ENCODE data around the gene AGPAT2.
A peak's percentile ranks its signal among the peaks of the same experiment; 100 is the strongest.

Gene AGPAT2

GRCh38 chr9:136686794-136687711 is at the start of gene AGPAT2:
Gene AGPAT2, minus strand, starts transcription at chr9:136687457. Its CDS starts 100 bp downstream, at chr9:136687357.
- peak within 1 kb of the TSS; percentile 44 for H3K27ac ChIP-seq
- TF ChIP-seq CTCF (IDR thresholded peaks at IDR 0.05) (no peak), ZFX (IDR thresholded peaks at IDR 0.05; ENCODE audit: borderline replicate concordance) (no peak)

DNA sequence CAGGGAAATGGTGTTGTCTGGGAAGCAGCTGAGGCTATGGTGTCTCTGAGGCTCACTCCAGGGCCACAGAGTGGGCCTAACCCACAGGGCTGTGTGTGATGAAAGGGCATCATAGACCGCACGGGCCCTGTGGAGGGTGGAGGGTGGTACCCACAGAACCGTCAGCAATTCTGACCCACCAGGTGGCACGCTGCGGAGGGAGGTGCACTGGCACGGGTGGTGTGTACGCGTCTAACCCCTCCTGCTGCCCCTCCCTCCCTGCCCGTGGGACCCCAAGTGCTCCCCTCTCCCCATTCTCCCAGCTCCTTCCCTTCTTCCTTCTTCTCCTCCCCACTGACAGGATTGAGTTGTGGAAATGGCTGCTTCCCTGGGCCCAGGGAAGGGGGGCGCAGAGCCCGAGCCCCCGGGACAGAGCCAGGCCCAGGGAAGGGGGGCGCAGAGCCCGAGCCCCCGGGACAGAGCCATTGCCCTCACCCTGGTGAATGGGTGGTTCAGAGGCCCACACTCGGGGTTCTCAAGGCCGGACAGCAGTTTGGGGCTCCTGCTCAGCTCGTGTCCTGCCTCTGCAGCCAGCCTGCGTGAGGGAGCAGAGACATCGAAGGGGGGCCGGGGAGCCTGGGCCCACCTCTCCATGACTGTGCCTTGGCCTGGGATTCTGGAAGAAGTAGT is 48.7 kb upstream of the AGPAT2 start:
- TF ChIP-seq CTCF (IDR thresholded peaks at IDR 0.05): no peak
- TF ChIP-seq ZFX (IDR thresholded peaks at IDR 0.05; ENCODE audit: borderline replicate concordance): no peak
- H3K27ac ChIP-seq: no peak overlapping the region

DNA sequence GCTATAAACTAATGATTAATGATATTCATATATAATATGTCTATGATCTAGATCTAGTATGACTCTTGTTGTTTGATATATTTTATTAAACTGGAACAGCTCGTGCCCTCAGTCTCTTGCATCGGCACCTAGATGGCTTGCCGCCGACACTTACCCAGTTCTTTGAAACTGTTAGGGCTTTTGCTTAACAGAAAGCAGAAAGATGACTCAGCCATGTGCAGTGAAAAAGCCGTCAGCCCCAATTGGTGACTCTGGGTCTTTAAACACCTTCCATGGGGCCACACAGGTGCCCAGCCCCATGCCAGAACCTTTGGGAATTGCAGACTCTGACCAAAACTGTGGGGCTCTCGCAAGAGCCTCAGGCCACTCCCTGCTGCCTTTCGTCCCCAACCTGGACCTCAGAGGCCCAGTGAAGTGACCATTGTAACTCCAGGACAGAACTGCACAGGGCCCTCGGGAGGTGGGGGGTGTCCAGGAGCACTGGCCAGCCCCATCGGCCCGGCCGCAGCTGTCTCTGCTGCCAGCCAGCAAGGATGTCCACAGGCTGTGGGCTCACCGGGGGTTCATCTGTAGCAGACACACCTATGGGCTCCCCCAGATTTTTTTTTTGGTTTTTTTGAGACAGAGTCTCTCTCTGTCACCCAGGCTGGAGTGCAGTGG is 47.7 kb upstream of the AGPAT2 start:
- H3K27ac ChIP-seq: no peak overlapping the region
- TF ChIP-seq CTCF (IDR thresholded peaks at IDR 0.05): no peak
- TF ChIP-seq ZFX (IDR thresholded peaks at IDR 0.05; ENCODE audit: borderline replicate concordance): no peak

DNA sequence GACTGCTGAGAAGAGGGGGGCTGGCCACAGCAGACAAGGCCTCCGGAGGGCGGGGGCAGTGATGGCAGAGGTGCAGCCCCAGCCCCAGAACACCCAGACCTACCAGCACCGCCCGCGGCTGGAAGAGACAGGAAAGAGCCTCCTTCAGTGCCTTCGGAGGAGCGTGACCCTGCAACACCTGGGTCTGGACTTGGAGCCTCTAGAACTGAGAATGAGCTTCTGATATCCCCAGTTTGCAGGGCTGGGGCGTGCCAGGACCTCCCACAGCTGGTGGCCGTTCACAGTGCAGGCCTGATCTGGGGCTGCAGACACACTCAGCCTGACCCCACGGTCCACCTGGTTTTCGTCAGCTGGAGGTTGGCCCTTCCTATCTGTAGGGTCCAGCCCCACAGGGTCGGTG is 46.4 kb upstream of the AGPAT2 start:
- TF ChIP-seq ZFX (IDR thresholded peaks at IDR 0.05; ENCODE audit: borderline replicate concordance): no peak
- no peak for TF ChIP-seq CTCF (IDR thresholded peaks at IDR 0.05)
- H3K27ac ChIP-seq: no peak overlapping the region

DNA sequence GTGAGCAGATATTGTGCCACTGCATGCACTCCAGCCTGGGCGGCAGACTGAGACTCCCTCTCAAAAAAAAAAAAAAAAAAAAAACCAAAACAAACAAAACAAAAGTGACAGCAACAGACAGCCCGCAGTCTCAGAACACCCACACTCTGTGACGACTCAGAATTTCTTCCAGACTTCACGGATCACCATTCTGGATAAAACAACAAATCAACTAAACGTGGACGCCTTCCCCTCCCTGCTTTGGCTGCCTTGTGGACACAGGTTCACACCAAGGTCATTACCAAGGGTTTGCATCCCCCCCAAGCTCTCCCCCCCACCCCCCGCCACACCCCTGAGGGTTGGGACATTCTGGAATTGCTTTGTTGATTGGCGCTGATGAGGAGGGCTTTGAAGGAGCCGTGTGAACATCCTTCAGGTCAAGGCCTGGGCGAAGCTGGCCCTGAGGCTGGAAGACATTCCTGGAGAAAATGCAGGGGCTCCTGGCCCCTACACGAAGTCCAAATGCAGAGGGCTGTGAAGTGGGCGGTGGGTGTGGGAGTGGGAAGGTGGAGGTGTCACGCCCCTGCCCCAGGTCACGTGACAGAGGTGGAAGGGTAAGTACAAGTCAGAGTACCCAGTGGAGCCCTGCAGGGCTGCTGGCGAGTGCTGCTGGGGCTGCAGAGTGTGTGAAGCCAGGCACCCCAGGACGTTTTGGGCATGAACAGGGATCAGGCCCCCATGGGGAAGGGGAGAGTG is 45.4 kb upstream of the AGPAT2 start:
- H3K27ac ChIP-seq: no peak overlapping the region
- TF ChIP-seq CTCF (IDR thresholded peaks at IDR 0.05): no peak
- no peak for TF ChIP-seq ZFX (IDR thresholded peaks at IDR 0.05; ENCODE audit: borderline replicate concordance)

DNA sequence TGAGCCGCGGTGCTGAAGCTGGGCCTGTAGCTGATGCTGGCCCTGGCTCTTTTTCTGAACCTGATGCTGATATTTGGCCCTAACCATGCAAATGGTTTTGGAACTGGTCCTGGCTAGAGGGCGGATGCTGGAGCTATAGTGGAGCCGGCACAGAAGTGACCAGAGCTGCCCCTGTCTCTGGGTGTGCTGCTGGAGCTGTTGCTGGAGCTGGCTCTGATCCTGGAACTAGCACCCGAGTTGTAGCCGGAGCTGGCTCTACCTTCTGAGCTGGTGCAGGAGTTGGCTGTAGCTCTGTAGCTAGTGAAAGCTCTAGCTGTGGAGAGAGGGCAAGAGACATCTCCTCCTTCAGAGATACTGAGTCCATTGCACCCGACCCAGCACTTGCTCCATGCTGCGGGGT is 42.7 kb upstream of the AGPAT2 start:
- TF ChIP-seq CTCF (IDR thresholded peaks at IDR 0.05): no peak
- H3K27ac ChIP-seq: no peak overlapping the region

Measured in 22Rv1 (cell line).